ENCODE data around the gene TIGD2.

GRCh38 chr4:89152972-89153371, 41.6 kb downstream of the TIGD2 start:
- TF ChIP-seq, protein P1, sequence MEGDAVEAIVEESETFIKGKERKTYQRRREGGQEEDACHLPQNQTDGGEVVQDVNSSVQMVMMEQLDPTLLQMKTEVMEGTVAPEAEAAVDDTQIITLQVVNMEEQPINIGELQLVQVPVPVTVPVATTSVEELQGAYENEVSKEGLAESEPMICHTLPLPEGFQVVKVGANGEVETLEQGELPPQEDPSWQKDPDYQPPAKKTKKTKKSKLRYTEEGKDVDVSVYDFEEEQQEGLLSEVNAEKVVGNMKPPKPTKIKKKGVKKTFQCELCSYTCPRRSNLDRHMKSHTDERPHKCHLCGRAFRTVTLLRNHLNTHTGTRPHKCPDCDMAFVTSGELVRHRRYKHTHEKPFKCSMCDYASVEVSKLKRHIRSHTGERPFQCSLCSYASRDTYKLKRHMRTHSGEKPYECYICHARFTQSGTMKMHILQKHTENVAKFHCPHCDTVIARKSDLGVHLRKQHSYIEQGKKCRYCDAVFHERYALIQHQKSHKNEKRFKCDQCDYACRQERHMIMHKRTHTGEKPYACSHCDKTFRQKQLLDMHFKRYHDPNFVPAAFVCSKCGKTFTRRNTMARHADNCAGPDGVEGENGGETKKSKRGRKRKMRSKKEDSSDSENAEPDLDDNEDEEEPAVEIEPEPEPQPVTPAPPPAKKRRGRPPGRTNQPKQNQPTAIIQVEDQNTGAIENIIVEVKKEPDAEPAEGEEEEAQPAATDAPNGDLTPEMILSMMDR (IDR thresholded peaks at IDR 0.05; ENCODE audit: low read depth, low read length, poor library complexity, severe bottlenecking) = no peak
- TF ChIP-seq EZH2phosphoT487 (IDR thresholded peaks at IDR 0.05; ENCODE audit: borderline replicate concordance, low read length) = no peak
